ENCODE data around the gene ANKRD63. TPM values are rescaled to one million over a fixed set of nuclear protein-coding genes. Genes with fewer than 3 reads are reported as not detected.

ANKRD63 gene
- total RNA-seq, 1 experiment from 2014 or later: 1.2 TPM

DNA sequence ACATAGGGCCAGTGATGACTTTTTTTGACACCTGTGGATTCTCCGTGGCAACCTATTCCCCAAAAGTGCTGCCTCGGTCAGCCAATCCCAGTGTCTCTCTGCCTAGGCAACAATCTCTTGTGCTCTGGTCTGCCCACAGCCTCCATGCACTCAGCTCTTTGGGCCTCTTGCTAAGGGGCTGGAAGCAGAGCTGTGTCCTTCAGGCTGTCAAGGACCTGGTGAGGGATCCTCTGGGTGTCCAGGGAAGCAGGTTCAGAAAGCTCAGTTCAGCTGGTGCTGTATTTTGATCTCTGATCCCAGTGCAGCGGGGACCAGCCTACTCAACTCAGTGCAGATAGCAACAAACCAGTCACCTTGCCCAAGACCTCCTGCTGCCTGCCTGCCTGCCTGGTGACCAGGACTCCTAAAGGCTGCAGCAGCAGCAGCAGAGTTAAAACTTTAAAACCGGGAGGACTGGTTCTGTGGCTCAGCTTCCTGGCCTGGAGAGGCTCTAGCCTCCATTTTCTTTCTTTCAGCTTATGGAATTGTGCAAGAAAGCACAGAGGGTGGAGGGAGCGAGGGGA lies 37.8 kb downstream of the ANKRD63 start:
- POLR2A ChIA-PET: interaction anchor here (0.5 to 0.6 kb wide), 2 partner anchors 161 to 1010 kb away, joined by 3 read pairs; partner anchors contain the start of gene IVD
- Mint-ChIP-seq H3K4me1 (peaks cover 14% of the 10 kb centered on the region), H3K27me3 (ENCODE audit: low read depth) (peaks cover 3% of the 10 kb centered on the region; the same call in 1 of the 2 replicates), H3K27ac (no peak overlapping the region), H3K36me3 (no peaks in the 10 kb centered on the region), H3K9me3 (no peaks in the 10 kb centered on the region), H3K4me3 (no peak overlapping the region)
- peak; percentile 36; the same call in 1 of the 2 replicates for ATAC-seq
- CTCF ChIA-PET: interaction anchor here (1.1 to 15.1 kb wide), 8 partner anchors 14 to 185 kb away, joined by 3 to 224 read pairs (median 5); no protein-coding TSS in a partner anchor
- no peak for TF ChIP-seq TEAD1 (CRISPR knock-in tag; IDR thresholded peaks at IDR 0.05)
- peak; percentile 19 for DNase-seq (ENCODE audit: low spot score)

DNA sequence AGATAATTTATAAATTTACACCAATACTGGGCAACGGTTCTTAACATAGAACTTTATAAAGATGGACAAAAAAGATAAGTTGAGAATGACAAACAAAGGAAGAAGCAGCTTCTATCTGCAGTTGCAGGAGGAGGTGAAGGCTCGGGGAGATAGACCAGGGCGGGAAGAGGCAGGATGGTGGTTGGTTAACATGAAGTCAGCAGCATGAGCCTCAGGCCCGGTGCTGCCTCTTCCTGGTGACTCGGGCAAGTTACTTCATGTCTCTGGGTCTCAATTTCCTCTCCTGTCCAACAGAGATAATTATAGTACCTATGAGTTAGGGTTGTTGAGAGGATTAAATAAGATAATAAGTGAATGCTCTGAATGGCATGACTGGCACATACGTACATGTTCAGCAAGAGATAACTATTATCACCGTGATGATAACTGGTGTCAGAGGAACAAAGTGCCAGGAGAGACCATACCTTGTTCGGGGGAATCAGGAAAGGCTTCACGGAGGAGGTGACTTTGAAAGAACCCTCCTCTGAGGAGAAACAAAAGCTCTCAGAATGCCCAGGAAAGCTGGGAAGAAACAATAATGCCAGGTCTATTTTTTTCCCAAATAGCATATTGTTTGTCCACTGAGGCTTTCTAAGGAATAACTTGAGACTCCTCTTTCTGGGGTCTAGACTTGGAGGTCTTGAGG lies 39.6 kb downstream of the ANKRD63 start:
- TF ChIP-seq, protein P1, sequence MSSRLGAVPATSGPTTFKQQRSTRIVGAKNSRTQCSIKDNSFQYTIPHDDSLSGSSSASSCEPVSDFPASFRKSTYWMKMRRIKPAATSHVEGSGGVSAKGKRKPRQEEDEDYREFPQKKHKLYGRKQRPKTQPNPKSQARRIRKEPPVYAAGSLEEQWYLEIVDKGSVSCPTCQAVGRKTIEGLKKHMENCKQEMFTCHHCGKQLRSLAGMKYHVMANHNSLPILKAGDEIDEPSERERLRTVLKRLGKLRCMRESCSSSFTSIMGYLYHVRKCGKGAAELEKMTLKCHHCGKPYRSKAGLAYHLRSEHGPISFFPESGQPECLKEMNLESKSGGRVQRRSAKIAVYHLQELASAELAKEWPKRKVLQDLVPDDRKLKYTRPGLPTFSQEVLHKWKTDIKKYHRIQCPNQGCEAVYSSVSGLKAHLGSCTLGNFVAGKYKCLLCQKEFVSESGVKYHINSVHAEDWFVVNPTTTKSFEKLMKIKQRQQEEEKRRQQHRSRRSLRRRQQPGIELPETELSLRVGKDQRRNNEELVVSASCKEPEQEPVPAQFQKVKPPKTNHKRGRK (CRISPR knock-in tag; IDR thresholded peaks at IDR 0.05; ENCODE audit: borderline replicate concordance): no peak
- TF ChIP-seq ELF4 (CRISPR knock-in tag; IDR thresholded peaks at IDR 0.05; ENCODE audit: low read depth) (no peak), ZNF219 (CRISPR knock-in tag; IDR thresholded peaks at IDR 0.05; ENCODE audit: borderline replicate concordance) (no peak), ETV6 (CRISPR knock-in tag; IDR thresholded peaks at IDR 0.05) (no peak), ZNF671 (CRISPR knock-in tag; IDR thresholded peaks at IDR 0.05) (no peak), TEAD1 (CRISPR knock-in tag; IDR thresholded peaks at IDR 0.05) (no peak), TEAD4 (CRISPR knock-in tag; IDR thresholded peaks at IDR 0.05) (no peak)
- TF ChIP-seq, protein P2, sequence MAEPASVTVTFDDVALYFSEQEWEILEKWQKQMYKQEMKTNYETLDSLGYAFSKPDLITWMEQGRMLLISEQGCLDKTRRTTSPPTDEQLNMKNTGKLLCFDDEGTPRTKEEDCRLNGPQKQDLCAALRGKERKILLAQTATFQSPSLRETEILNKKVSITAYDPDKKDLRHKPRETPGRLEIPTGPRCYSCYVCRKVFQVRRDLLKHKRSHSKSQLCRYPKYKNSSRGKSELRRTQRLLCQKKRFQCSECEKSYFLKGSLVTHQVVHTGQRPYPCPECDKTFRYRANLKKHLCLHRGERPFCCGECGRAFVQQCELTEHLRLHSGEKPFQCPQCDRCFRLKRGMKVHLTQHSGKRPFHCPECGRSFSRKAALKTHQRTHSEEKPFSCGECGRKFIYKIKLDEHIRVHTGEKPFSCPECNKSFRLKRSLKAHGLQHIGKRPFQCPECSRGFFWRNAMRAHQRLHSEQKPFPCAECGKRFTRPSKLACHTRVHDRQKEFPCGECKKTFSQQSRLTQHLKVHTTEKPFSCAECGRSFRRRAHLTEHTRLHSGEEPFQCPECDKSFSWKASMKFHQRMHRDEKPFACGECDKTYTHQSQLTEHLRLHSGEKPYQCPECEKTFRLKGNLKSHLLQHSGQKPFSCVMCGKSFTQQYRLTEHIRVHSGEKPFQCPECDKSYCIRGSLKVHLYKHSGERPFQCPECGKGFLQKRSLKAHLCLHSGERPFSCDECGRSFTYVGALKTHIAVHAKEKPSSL (CRISPR knock-in tag; conservative IDR thresholded peaks at IDR 0.05): no peak
- TF ChIP-seq, protein P3, sequence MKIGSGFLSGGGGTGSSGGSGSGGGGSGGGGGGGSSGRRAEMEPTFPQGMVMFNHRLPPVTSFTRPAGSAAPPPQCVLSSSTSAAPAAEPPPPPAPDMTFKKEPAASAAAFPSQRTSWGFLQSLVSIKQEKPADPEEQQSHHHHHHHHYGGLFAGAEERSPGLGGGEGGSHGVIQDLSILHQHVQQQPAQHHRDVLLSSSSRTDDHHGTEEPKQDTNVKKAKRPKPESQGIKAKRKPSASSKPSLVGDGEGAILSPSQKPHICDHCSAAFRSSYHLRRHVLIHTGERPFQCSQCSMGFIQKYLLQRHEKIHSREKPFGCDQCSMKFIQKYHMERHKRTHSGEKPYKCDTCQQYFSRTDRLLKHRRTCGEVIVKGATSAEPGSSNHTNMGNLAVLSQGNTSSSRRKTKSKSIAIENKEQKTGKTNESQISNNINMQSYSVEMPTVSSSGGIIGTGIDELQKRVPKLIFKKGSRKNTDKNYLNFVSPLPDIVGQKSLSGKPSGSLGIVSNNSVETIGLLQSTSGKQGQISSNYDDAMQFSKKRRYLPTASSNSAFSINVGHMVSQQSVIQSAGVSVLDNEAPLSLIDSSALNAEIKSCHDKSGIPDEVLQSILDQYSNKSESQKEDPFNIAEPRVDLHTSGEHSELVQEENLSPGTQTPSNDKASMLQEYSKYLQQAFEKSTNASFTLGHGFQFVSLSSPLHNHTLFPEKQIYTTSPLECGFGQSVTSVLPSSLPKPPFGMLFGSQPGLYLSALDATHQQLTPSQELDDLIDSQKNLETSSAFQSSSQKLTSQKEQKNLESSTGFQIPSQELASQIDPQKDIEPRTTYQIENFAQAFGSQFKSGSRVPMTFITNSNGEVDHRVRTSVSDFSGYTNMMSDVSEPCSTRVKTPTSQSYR (CRISPR knock-in tag; IDR thresholded peaks at IDR 0.05): no peak
- no peaks in the 10 kb centered on the region for H3K27me3 Mint-ChIP-seq (ENCODE audit: low read depth)
- no peaks in the 10 kb centered on the region for H3K36me3 Mint-ChIP-seq
- CTCF ChIA-PET: interaction anchor here (0.8 to 7.6 kb wide), 4 partner anchors 15 to 36 kb away, joined by 3 to 153 read pairs (median 6); no protein-coding TSS in a partner anchor
- H3K4me1 Mint-ChIP-seq: peaks cover 22% of the 10 kb centered on the region
- H3K9me3 Mint-ChIP-seq: no peaks in the 10 kb centered on the region
- DNase-seq (ENCODE audit: low spot score) (no peak), ATAC-seq (no peak)
- H3K4me3 Mint-ChIP-seq: no peak overlapping the region
- POLR2A ChIA-PET: interaction anchor here (0.7 kb wide), 1 partner anchor 55 kb away, joined by 3 read pairs; no protein-coding TSS in a partner anchor
- peak overlapping the region; percentile 61; the same call in 1 of the 2 replicates for H3K27ac Mint-ChIP-seq

DNA sequence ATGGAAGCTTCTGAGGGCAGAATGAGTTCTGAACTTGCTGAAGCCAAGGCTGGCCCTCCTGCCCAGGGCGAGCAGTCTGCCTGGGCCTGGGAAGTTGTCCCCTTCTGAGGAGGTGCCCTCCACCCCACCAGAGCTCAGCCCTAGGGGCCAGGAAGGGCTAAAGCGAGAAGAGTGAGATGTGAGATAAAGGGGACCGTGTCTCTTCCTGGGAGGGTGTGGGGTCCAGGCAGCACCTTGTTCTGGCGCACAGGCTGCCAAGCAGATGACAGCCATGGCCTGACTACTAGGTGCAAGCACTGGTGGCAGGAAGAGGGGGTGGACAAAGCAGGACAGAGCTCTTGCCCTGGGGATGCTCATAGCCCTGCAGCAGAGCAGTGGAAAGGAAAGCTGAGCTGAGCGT lies 40.3 kb downstream of the ANKRD63 start:
- ChIA-PET CTCF (interaction anchor here (1.0 to 7.6 kb wide), 6 partner anchors 12 to 183 kb away, joined by 3 to 153 read pairs (median 6); no protein-coding TSS in a partner anchor), POLR2A (no interaction called here)
- TF ChIP-seq ZNF121 (CRISPR knock-in tag; IDR thresholded peaks at IDR 0.05): no peak
- TF ChIP-seq SMAD3 (CRISPR knock-in tag; IDR thresholded peaks at IDR 0.05; ENCODE audit: borderline replicate concordance): no peak
- TF ChIP-seq, protein P4, sequence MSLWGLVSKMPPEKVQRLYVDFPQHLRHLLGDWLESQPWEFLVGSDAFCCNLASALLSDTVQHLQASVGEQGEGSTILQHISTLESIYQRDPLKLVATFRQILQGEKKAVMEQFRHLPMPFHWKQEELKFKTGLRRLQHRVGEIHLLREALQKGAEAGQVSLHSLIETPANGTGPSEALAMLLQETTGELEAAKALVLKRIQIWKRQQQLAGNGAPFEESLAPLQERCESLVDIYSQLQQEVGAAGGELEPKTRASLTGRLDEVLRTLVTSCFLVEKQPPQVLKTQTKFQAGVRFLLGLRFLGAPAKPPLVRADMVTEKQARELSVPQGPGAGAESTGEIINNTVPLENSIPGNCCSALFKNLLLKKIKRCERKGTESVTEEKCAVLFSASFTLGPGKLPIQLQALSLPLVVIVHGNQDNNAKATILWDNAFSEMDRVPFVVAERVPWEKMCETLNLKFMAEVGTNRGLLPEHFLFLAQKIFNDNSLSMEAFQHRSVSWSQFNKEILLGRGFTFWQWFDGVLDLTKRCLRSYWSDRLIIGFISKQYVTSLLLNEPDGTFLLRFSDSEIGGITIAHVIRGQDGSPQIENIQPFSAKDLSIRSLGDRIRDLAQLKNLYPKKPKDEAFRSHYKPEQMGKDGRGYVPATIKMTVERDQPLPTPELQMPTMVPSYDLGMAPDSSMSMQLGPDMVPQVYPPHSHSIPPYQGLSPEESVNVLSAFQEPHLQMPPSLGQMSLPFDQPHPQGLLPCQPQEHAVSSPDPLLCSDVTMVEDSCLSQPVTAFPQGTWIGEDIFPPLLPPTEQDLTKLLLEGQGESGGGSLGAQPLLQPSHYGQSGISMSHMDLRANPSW (CRISPR knock-in tag; conservative IDR thresholded peaks at IDR 0.05; ENCODE audit: low read depth): no peak
- no peak for TF ChIP-seq NR3C1 (CRISPR knock-in tag; conservative IDR thresholded peaks at IDR 0.05; ENCODE audit: low read depth)
- TF ChIP-seq HMGA2 (CRISPR knock-in tag; IDR thresholded peaks at IDR 0.05): no peak
- TF ChIP-seq, protein P5, sequence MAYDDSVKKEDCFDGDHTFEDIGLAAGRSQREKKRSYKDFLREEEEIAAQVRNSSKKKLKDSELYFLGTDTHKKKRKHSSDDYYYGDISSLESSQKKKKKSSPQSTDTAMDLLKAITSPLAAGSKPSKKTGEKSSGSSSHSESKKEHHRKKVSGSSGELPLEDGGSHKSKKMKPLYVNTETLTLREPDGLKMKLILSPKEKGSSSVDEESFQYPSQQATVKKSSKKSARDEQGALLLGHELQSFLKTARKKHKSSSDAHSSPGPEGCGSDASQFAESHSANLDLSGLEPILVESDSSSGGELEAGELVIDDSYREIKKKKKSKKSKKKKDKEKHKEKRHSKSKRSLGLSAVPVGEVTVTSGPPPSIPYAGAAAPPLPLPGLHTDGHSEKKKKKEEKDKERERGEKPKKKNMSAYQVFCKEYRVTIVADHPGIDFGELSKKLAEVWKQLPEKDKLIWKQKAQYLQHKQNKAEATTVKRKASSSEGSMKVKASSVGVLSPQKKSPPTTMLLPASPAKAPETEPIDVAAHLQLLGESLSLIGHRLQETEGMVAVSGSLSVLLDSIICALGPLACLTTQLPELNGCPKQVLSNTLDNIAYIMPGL (CRISPR knock-in tag; IDR thresholded peaks at IDR 0.05): no peak
- TF ChIP-seq, protein P6, sequence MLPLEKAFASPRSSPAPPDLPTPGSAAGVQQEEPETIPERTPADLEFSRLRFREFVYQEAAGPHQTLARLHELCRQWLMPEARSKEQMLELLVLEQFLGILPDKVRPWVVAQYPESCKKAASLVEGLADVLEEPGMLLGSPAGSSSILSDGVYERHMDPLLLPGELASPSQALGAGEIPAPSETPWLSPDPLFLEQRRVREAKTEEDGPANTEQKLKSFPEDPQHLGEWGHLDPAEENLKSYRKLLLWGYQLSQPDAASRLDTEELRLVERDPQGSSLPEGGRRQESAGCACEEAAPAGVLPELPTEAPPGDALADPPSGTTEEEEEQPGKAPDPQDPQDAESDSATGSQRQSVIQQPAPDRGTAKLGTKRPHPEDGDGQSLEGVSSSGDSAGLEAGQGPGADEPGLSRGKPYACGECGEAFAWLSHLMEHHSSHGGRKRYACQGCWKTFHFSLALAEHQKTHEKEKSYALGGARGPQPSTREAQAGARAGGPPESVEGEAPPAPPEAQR (CRISPR knock-in tag; IDR thresholded peaks at IDR 0.05): no peak
- Mint-ChIP-seq H3K27ac (no peak overlapping the region), H3K4me3 (no peak overlapping the region), H3K4me1 (peaks cover 26% of the 10 kb centered on the region), H3K9me3 (no peaks in the 10 kb centered on the region), H3K36me3 (no peaks in the 10 kb centered on the region), H3K27me3 (ENCODE audit: low read depth) (no peaks in the 10 kb centered on the region)
- ATAC-seq: no peak
- DNase-seq (ENCODE audit: low spot score): no peak
